IPS-NIHi7 (cell line): ENCODE measurements around the gene PHLDB1.
"Not testable (repeated sequence)": the region's sequence is repeated elsewhere in the genome, so short reads cannot be mapped to it uniquely, and the experiment has no call there.

Source experiments
- DNase-seq: peaks from one replicate; pipeline ENCODE4 v3.0.0; 2012; ENCODE audit warnings: mixed read lengths; ENCODE audit errors: extremely low spot score

The PHLDB1 gene

GRCh38 chr11:118607401-118608359 is at the start of gene PHLDB1:
Gene PHLDB1, plus strand, starts transcription at chr11:118607615. Its CDS starts 6,222 bp downstream, at chr11:118613837.
- peak; percentile 52 for DNase-seq

GRCh38 chr11:118560806-118561205 is 46.6 kb upstream of the PHLDB1 start:
- DNase-seq, result no peak

- DNase-seq, result no peak
These were observed 42.4 kb upstream of the PHLDB1 start for GRCh38 chr11:118565051-118565450.

- DNase-seq, result no peak
These were observed 37.7 kb upstream of the PHLDB1 start for GRCh38 chr11:118569670-118570069.

- DNase-seq, result no peak
These were observed 36.6 kb upstream of the PHLDB1 start for GRCh38 chr11:118570787-118571186.

GRCh38 chr11:118571701-118572060 is 35.7 kb upstream of the PHLDB1 start:
- DNase-seq, result not testable (repeated sequence)

GRCh38 chr11:118572061-118572980 is 35.1 kb upstream of the PHLDB1 start, which contains the start of gene ARCN1:
Gene ARCN1, plus strand, starts transcription at chr11:118572409. Its CDS starts 139 bp downstream, at chr11:118572548.
- peak; percentile 93 for DNase-seq

DNA sequence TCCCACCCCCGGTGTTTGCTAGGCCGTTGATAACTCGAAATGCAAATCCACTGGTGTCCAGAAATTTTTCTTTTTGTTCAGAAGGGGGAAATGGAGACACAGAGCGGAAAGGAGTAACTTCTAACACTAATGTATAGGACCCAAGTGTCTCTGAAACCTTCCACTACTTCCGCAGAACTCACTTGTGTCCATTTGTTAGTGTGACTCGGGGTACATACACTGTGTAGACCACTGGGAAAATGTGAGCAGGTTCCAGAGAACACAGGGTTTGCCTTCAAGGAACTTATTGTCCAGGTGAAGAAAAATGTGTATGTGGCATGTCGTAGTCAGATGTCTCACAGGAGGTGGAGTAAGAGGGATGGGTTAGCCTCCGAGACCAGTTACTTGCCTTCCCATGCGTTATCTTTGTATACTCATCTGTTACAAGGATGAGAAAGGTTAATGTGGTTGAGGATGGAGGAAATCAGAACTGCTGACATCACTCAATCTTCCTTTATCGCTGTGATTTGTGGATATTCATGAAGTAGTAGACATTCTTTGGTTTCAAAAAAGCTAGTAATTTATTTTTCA is 34.3 kb upstream of the PHLDB1 start:
- DNase-seq, result peak; percentile 14

DNA sequence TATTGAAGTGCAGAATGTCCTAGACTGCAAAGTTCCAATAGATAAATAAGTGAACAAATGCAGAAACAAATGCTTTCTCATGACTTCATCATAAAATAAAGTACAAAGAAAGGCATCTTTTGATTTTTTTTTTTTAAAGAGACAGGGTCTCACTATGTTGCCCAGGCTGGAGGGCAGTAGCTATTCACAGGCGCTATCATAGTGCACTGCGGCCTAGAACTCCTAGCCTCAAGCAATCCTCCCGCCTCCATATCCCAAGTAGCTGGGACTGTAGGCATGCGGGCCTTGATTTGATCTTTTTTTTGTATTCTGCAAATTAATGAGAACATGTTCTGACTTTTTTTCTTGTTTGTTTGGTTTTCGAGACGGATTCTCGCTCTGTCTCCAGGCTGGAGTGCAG is 32.8 kb upstream of the PHLDB1 start:
- DNase-seq, result no peak

DNA sequence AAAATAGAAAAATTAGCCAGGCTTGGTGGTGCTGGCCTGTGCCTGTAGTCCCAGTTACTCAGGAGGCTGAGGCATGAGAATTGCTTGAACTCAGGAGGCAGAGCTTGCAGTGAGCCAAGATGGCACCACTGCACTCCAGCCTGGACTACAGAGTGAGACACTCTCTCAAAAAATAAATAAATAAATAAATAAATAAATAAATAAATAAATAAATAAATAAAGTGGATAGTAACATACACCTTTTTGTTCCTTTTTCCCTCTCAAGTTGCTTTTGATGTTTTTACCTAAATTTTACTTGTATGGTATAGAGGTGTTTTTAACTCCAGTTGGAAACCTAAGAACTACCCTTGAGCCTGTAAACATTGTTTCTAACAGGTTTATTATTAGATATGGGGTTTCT is 29.4 kb upstream of the PHLDB1 start:
- DNase-seq, result not testable (repeated sequence)

DNA sequence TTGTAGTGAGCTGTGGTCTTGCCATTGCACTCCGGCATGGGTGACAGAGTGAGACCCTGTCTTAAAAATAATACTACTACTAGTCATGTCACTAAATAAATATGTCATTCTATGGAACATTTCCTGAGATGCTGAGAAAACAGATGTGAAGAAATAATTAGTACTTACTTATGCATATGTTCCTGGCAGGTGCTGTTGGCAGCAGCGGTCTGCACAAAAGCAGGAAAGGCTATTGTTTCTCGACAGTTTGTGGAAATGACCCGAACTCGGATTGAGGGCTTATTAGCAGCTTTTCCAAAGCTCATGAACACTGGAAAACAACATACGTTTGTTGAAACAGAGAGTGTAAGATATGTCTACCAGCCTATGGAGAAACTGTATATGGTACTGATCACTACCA is 26.4 kb upstream of the PHLDB1 start:
- no peak for DNase-seq

GRCh38 chr11:118587952-118588351 is 19.5 kb upstream of the PHLDB1 start:
- DNase-seq, result no peak

DNA sequence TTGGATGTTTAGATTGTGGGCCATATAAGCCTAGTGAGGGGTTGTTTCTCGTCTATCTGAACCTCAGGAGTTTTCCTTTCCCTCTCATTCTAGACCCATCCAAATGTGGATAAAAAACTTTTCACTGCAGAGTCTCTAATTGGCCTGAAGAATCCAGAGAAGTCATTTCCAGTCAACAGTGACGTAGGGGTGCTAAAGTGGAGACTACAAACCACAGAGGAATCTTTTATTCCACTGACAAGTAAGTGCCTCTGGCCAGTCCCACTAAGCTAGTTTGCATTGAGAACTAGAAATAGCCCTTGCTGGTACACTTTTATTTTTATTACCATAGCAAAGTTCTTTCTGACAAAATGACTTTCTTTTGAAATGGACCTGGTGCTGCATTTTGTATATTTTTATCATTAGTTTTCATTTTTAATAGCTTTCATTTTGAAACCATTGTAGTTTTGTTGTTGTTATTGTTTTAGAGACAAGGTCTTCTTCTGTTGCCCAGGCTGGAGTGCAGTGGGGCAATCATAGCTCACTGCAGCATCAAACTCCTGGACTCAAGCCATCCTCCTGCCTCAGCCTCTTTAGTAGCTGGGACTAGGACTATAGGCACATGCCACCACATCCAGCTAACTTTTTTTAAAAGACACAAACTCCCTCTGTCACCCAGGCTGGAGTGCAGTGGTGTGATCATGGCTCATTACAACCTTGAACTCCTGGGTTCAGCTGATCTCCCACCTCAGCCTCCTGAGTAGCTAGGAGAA is 14.6 kb upstream of the PHLDB1 start:
- DNase-seq, result no peak

DNA sequence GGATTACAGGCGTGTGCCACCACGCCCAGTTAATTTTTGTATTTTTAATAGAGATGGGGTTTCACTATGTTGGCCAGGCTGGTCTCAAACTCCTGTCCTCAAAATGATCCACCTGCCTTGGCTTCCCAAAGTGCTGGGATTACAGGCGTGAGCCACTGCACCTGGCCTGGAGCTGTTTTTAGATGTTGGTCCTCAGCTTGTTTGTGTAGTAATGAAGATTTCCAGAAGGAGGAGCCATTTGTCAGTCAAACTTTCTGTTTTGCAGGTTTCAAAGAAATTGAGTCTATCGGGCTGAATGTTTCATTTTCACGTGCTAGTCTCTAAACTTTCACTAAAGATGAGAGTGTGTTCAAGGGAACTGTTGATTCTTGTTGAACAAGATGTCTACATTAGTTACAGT is 12.4 kb upstream of the PHLDB1 start:
- DNase-seq, result peak; percentile 51

GRCh38 chr11:118596224-118597146 is 10.9 kb upstream of the PHLDB1 start:
- no peak for DNase-seq

DNA sequence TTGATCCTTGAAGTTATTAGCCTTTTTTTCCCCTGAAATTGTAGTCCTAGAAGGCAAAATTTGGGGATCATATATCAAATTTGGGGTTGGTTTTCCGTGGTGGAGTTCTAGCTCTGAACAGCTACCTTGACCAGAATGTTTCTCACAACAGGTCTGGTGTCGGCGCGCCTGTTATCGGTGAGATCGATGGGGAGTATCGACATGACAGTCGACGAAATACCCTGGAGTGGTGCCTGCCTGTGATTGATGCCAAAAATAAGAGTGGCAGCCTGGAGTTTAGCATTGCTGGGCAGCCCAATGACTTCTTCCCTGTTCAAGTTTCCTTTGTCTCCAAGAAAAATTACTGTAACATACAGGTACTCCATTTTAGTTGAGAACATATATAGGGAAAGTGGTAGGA is 9.9 kb upstream of the PHLDB1 start:
- no peak for DNase-seq

GRCh38 chr11:118602331-118602730 is 5.1 kb upstream of the PHLDB1 start:
- no peak for DNase-seq

DNA sequence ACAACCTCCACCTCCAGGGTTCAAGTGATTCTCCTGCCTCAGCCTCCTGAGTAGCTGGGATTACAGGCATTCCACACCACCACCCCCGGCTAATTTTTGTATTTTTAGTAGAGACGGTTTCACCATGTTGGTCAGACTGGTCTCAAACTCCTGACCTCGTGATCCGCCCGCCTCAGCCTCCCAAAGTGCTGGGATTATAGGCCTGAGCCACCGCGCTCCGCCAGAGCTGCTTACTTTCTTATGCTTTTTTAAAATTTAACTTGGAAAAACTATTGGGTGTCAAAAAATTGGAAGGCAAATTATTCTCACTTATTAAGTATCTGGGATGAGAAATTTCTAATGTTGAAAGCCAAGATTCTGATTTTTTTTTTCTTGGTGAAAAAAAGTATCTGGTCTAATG is 3.7 kb upstream of the PHLDB1 start:
- not testable (repeated sequence) for DNase-seq

DNA sequence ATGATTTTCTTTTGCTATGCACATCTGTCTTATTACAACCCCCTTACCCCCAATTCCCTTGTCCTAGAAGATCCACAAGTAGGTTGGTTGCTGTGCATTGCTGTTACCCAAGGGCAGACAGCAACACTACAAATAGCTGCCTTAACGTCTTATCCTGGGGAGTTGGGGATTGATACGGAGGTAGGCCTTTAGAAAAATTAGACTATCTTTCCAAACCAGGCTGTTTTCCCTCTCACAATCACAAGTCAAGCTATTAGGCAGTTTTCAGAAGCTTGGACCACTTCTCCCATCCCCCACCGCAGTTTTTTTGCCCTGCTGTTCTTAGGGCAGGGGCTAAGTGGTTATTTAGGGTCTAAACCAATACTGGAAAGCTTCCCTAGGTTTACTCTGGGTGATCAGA is 2.8 kb upstream of the PHLDB1 start:
- DNase-seq, result no peak
